CD4-positive, alpha-beta T cell treated with Interleukin-15 for 4 hours (primary cell): ENCODE measurements around the gene SUGCT.

Source experiments
- DNase-seq: peaks from one replicate; pipeline ENCODE4 v3.0.0-alpha.2; 2020; ENCODE audit warnings: low spot score

Gene SUGCT

DNA sequence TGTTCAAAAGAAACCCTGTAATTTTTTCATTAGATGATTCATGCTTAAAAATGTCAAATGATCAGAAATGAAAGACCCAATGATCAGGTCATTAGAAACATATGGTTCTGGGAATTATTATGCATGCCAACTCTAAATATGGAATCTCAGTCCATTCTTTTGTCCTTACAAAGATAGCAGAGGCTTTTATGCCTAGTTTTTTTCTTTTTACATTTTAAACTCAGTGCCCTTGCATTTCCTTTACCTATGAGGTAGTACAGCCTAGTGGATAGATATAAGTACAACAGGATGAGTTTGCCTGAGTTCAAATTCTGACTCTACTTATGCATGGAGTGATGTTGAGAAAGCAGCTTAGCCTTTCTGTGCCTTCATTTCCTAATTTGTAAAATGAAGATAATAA, 392.9 kb downstream of the SUGCT start:
- DNase-seq, result no peak

DNA sequence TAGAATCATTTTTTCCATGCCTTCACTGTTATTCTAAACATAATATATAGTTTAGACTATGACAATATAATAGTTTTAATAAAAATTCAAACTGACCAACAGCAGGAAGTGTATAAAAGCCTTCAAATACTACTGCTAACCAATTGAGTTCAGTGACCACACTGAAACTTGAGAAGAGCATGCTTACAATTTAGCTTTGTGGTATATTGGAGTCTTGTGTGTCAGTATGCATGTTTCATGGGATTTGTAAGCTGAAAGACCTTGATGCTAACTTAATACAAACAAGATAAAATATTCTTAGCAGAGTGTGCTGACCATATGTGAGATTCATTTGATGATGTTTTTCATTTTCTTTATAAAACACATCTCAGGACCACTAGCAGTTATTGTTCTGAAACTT, 395.5 kb downstream of the SUGCT start:
- no peak for DNase-seq

DNA sequence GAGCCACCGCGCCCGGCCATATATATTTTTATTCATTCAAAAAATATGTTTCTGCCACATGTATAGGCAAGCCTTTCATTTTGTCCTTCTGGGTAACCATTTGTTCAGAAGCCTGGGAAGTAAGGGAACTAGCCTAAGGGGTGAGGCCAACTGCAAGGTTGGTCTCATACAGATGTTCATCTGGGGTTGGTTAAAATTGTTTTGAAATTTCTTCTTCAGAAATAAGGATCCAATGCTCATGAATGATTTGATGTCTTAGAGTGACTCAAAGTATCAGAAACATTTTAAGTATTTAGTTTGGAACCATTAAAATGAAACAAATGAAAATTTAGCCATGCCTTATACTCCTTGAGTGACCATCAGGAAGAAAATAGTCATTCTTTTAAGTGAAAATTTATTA, 397.2 kb downstream of the SUGCT start:
- no peak for DNase-seq

DNA sequence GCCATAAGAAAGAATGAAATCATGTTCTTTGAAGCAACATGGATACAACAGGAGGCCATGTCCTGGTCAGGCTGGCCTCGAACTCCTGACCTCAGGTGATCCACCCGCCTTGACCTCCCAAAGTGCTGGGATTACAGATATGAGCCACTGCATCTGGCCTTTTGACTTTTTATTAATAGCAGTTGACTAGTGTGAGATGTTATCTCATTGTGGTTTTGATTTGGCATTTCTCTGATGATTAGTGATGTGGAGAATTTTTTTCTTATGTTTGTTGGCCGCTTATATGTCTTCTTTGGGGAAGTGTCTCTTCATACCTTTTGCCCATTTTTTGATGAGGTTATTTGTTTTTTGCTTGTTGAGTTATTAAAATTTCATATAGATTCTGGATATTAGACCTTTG, 400.9 kb downstream of the SUGCT start:
- DNase-seq, result no peak

DNA sequence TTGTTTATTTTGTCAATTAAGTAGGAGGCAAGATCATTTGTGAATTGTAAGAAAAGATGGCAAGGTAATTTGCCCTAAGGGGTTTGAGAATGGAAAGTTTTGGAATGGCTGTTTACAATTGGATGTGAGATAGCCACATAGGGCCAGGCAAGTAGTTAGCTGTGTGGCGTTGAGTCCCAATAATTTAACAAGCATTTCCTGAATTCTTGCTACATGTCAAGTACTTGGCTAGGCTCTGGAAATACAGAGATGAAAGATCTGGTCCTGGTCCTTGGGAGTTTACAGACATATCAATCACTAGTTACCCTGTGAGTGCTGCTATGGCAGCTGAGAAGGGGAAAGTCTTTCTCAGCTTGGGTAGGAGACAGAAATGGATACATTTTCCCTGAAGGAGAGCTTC, 401.6 kb downstream of the SUGCT start:
- DNase-seq, result no peak

DNA sequence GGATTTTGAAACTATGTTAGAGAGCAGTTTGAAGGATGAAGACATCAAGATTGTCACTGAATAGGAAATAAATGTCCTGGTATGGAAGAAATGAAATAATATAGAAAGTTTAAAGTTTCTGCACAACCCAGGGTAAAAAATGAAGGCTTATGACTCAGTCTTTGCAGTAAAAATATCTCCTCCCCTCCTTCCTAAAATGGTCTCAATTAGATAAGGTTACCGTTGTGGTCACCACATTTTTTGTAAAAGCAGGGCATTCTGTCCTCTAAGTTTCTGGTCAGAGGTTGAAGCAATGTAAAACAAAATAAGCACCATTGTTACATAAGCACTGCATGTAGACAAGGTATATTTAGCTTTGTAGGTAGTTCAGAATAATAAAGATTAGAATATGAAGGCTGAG, 403.5 kb downstream of the SUGCT start:
- no peak for DNase-seq

DNA sequence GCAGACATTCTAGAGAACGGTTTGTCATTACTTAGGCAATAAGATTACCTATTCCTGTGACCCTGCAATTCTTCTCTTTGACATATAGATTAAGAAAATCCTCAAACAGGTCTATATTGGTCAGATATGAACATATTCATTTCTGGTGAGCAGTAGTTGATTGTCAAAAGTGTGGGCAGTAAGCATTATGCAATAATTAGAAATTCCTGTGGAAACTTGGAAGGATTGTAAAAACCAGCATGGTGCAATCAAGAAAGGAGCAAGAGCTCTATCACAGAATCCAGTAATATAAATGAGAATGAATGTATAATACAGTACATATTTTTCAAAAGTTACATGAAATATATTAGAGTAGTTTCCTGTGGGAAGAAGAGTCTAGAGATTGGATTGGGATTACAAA, 406.5 kb downstream of the SUGCT start:
- DNase-seq, result no peak

DNA sequence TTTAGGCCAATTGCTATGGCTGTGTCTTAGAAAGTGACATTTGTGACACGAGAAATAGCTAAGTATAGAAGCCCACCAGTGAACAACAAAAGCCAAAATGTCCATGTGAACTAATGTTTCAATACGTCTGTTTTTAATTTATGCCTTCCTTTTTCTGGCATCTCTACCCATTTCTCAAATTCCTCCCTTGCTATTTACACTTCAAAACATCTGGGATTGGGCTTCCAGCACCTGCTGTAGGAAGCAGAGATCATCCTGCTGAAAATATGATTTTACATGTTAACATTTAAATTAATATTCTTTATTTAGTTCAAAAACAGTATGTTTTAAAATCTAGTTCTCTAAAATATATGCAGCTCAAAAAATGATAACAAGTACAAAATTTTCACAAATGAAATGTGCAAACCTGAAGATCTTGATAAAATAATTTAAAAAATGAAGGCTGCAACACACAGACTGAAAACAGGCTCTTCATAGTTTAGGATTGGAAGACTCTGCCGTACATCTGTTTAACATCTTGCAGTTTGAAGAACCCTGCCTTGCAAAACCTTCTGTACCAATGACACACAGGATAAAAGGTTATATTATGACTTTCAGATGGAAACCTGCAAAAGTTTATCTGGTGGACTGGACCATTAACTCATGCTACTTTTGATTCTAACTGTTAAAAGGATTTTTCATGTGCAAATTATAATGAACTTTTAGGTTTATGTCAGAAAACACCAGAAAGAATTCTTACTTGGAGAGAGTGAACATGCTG, 408.4 kb downstream of the SUGCT start:
- DNase-seq, result no peak

DNA sequence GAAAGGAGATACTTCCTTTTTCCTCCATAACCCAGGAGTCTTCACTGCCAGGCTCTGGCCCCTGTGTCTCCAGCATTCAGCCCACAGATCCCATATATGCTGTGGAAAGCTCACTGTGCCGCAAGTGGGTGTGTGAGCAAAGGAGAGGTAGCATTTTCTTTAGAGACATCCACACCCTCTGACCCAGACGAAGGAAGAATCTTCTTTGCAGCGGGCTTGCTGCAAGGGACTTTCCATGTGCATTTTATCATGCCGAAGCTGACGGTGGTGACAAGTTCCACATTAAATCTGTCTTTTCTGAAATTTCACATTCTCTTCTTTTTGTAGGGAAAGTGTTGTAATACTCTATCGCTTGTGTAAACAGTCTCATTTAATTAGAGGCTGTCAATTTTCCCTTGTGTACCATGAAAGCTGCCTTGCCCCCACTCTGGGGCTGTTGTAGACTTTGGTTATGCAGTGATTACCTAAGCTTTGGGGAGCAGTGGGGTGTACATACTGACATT, 409.5 kb downstream of the SUGCT start:
- no peak for DNase-seq

DNA sequence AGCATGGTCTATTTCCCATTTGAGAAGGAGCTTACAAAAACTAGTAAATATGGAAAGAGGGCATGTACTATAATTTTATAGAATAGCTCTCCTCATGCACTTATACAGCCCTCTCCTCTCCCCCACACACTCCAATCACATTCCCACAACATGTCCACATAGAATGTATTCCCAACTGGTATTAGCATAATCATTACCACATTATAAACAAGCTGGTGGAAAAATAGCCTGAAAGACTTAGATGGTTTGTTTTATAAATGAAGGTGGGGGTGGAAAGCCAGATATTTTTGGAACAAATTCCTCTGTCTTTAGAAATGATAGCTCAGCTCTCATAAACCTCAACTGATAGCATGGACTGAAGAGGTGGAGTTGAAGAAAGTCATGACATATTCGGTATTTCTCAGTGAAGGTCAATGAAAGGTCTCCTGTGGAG, 410.1 kb downstream of the SUGCT start:
- no peak for DNase-seq

DNA sequence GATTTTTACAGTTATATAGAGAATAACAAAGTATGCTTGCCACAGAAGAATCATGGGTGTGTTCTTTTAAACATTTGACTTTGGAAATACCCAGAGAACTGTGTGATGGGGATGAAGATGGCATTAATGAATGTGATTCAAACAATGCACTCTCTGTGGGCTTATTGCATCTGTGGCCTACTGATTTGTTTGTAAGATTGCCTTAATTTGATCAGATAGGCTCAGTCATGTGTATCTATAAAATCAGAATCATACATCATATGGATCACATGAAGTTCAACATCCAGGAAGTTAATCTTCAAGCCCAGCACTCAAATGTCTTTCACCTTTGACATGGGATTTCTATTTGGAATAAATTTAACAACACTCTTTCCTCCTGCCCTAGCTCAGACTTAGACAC, 410.9 kb downstream of the SUGCT start:
- DNase-seq, result no peak

DNA sequence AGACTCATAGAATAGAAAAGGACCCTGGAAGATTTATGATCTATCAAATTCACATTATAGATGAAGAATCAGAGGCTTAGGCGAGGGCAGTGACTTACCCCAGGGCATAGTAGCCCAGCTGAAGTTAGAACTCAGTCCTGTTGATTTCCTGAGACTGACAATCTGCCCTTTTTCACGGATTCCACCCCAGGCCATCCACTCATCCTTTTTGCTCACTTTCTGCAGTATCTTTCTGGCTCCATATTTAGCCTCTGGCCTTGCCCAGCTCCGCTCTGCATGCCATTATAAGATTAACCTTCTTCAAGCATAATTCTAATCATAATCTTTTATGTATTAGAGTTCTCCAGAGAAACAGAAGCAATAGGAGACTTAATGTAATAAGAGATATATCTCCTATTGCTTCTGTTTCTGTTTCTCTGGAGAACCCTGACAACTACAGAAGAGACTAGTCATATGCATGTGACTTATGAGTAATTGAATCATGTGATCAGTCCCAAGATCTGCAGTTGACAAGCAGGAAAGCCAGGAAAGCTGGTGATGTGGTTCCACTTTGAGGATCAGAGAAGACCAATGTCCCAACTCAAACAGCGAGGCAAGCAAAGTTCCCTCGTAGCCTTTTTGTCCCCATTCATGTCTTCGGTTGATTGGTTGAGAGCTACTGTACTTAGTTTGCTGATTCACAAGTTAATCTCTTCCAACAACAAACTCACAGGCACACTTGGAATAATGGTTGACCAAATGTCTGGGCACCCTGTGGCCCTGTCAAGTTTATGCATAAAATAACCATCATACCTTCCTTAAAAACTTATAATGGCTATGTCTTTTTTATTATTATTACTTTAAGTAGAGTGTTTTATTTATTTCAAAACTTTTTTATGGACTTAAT, 412.1 kb downstream of the SUGCT start:
- DNase-seq, result no peak

DNA sequence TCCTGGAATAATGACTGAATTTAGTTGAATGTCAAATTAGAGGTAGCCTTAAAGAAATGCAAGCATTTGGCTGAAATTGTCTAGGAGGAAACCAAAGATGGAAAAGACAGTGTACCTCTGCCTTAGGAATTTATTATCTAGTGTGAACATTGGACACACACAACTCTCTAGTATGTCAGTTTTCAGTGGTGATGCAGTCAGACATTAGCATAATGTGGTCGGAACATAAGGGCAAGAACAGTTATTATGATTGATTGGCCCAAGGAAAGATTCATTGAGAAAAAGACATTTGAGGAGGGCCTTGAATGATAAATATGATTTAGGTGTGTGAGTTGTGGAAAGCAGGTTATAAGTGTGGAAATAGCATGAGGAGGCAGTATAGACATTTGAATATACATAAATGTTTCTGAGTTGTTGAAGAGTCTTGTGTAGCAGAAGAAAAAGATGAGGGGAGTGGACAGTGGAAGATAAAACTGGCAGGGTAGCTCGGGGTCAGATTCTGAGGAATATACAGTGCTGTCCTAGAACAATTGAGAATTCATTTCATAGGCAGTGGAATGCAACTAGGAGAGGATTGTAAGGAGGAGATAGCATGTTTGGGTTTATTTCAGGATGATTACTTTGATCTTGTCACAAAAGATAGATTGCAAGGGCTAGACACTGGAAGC, 414.7 kb downstream of the SUGCT start:
- DNase-seq, result no peak

DNA sequence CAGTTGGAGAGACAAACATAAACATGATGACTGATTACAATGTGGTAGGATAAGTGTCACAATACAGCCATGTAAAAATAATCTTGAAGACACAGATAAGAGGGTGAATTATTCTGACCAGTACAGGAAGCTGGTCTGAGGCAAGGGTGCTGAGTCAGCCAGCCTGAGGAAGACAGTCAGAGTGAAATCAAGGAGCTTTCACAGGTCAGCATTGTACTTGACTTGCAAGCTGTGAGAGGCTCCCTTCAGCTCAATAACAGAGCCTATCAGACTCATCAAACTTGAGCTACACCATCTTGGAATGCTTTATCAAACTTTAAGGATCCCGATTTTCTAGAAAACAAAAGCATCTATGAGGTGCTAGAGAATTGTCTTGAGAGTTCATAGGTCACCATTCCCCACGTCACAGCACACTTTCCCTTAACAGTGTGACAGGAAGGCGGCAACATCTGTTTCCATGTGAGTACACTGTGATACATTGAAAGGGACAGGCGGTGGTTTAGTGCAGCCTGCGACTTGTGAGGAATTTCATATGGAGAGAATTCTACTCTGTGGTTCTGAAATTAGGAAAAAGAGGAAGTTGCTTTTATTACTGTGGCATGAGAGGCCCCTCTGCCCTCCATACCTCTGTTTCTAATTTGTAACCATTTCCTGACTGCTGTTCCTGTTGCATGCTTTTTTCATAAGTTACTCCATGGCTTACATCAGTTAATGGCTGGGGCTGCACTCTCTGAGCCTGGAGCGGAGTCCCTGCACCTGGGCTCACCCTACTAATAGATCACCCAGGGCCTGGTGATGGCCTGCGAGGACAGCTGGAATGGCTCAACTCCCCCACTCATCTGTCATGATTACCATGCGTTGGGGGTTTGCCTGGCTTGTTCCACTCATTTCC, 417.1 kb downstream of the SUGCT start:
- DNase-seq, result no peak

DNA sequence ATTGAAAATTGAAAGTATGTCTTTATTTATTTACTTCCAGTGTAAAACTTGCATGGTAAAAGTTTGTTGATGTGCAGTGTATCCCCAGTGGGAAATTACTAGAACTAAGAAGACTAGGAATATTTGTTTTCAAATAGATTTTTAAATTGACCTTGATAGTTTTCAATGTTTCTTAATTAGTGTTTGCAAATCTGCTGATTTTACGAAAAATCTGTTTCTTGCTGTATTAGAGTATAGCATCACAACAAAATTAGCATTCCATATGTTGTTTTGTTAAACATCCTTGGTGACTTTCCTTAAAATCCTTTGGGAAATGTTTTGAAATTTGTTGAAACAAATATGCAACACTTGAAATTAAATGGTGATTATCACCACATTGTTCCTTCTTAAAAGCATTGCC, 425.9 kb downstream of the SUGCT start:
- DNase-seq, result no peak

DNA sequence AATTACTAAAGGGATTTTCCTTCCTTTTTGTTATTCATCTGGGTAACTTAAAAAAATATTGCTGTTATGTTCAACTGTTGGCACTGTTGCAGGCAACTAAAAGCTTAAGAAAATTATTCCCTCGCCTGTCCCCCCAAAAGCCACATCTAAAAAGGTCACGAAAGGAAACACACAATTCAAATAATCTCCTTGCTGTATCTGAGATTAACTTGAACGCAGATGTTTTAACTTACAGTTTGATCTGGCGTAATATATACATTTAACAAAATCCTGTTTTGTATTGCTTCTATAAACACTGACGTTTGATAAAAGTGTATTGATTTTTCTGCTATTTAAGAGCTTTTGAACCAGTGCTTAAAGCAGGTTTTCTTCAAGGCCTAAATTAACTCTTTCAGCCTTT, 432.1 kb downstream of the SUGCT start:
- no peak for DNase-seq

DNA sequence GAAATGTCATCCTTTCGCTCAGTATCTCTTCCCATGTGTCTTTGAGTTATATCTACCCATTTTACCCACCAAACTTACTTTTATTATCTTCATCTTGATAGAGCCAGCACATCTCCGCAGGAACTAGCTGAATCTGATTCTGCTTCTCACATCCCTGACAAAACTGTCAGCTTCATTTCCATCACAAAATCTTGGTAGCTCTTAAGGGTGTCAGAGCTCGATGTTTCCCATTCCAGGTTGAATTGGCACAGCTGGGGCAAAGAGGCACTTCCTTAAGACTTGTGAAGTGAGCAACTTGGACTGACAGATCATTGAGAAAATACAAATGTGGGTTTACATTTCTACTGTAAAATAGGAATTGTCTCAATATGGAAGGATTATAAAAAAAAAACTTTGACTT, 434.5 kb downstream of the SUGCT start:
- no peak for DNase-seq

DNA sequence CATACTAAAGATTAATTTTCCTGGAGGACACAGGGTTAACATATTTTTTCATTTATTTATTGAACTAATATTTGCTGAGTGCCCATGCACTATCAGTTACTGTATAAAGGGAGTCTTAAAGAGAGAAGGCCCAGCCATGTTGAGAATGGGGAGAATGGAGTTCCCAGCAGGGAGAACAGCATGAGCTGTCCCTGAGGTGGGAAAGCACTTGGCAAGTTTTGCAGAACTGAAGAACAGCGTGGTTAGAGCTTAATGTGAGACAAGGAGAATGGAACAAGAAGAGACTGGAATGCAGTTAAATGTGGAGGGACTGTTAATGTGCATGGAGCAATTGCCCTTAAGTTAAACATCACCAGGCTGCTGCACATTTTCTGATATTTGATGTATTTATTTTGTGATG, 435.4 kb downstream of the SUGCT start:
- no peak for DNase-seq

DNA sequence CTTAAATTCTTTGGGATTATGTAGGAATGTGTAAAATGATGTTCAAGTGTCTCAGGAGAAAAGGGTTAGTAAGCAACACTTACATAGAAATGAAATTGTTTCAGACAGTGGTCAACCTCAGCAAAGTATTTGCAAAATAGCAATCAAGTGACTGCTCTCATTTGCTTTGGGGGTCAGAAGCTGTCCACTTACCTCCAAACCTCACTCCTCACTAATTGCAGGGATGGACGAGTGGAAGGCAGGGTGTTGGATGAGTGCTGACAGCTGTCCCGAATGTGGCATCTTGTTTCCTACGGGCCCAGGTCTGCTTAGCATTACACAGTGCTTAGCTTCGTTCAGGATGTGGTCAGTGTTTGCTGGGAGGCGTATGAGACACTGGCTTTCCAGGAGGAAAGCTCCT, 437.0 kb downstream of the SUGCT start:
- DNase-seq, result no peak

DNA sequence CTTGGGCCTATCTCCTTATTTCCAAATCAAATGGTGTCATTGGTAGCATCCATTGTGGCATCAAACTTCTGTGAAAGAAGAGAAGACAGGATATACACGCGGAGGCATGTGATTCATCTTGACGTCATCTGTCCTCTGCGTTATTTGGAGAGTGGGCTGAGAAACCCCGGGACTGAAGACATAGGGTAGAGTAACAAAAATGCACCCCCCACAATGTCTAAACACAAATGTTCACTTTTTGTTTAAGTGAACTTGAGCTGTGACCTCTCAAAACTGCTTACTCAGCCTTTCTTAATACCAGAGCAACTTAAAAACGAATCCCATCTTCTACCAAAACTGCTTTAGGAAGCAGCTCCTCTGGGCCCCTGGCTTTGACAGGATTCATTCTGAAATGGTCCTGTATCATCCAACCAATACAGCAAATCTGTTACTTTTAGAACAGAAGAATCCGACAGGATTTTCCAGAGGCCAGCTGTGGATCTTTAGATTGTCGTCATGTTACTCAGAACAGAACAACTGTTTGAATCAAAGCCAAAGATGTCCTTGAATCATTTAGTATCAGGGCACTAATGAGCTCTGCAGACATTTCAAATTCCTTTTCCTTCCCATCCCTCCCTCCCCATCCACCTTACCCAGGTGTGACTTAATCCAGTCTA, 438.1 kb downstream of the SUGCT start:
- DNase-seq, result no peak

DNA sequence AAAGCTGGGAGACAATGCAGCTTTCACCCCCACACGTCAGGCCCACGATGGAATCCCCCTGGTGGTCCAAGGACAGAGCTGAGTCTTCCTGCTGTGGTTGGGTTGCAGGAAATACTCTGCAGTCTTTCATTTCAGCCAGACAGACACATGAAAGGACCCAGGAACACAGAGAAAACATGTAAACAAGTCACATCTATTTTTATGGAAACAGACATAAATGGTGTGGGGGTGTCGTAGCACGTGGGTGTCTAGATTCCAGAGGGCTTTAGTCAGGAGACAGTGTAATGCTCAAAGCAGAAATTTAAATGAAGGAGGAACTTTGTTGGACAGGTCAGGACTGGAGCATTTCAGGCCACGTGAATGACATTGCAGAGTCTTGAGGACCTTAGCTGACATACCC, 444.6 kb downstream of the SUGCT start:
- no peak for DNase-seq
